GM18520 (cell line): ENCODE measurements around the gene SNN.

ENCODE experiments used
- ATAC-seq: cut with Tn5 transposase; IDR thresholded peaks from one replicate; pipeline ENCODE4 v1.9.1; 2021; ENCODE audit not compliant: unreplicated experiment

The SNN gene

GRCh38 chr16:11635113-11635652 is 33.1 kb upstream of the SNN start:
- ATAC-seq = no peak

- ATAC-seq = no peak
Observed at GRCh38 chr16:11635679-11636171, 32.5 kb upstream of the SNN start.

GRCh38 chr16:11636172-11636721 is 32.0 kb upstream of the SNN start:
- no peak for ATAC-seq

GRCh38 chr16:11637320-11637719 is 30.9 kb upstream of the SNN start:
- ATAC-seq = no peak

- ATAC-seq = no peak
Observed at GRCh38 chr16:11638140-11638539, 30.1 kb upstream of the SNN start.

- ATAC-seq = no peak
Observed at GRCh38 chr16:11639008-11639562, 29.2 kb upstream of the SNN start.

GRCh38 chr16:11639925-11640899 is 28.0 kb upstream of the SNN start:
- no peak for ATAC-seq

- no peak for ATAC-seq
Observed at GRCh38 chr16:11640987-11641817, 27.1 kb upstream of the SNN start.

- ATAC-seq = no peak
Observed at GRCh38 chr16:11642765-11643116, 25.5 kb upstream of the SNN start.

GRCh38 chr16:11649276-11649675 is 19.0 kb upstream of the SNN start:
- ATAC-seq = no peak

- no peak for ATAC-seq
Observed at GRCh38 chr16:11650641-11651591, 17.3 kb upstream of the SNN start.

- ATAC-seq = no peak
Observed at GRCh38 chr16:11651796-11652195, 16.5 kb upstream of the SNN start.

- no peak for ATAC-seq
Observed at GRCh38 chr16:11655655-11656054, 12.6 kb upstream of the SNN start.

GRCh38 chr16:11657556-11657955 is 10.7 kb upstream of the SNN start:
- no peak for ATAC-seq

GRCh38 chr16:11658896-11659708 is 9.2 kb upstream of the SNN start:
- no peak for ATAC-seq

- no peak for ATAC-seq
Observed at GRCh38 chr16:11660565-11660964, 7.7 kb upstream of the SNN start.

- ATAC-seq = no peak
Observed at GRCh38 chr16:11662582-11662981, 5.7 kb upstream of the SNN start.

GRCh38 chr16:11665071-11665491 is 3.2 kb upstream of the SNN start:
- no peak for ATAC-seq
